NCI-H446 treated with DMSO at 0.1 percent for 48 hours (cell line): ENCODE measurements around the gene CDC42EP2.
A peak's percentile ranks its signal among the peaks of the same experiment; 100 is the strongest.

Source experiments
- DNase-seq: peaks from one replicate; lab custom pipeline; 2025; lab: John Stamatoyannopoulos, UW

CDC42EP2 gene, protein sequence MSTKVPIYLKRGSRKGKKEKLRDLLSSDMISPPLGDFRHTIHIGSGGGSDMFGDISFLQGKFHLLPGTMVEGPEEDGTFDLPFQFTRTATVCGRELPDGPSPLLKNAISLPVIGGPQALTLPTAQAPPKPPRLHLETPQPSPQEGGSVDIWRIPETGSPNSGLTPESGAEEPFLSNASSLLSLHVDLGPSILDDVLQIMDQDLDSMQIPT

DNA sequence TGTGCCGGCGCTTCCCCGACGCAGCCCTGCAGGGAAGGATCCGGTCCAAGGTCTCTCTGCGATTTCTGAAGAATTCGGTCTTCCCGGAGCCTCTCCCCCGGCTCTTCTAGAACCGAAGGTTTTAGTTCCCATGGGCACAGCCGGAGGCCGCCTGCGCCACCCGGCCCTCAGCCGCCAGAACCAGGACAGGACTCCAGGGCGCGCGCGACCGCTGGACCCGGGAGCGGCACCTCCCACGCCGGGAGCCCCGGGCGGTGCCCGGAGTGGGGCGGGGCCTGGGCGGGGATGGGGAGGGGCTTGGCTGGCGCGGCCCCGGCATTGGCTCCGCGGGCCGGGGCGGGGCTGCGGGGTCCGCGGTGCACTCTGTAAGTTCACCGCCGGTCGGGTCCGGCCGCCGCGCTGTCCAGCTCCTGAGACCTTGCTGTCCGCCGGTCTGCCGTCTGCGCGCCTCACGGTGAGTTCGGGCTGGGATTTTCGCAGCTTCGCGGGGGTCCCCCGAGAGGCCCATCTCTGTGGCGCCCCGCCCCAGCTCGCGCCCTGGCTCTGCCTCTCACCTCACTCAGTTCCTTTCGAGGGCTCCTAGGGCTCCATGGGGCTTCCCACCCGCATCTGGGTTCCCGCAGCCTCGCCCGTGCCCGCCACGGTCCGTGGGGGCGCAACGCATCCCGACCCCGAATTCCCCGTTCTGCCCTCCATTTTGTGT, at the start of gene CDC42EP2:
TSS of gene CDC42EP2 (plus strand) at position 366 of the 703 bp plus-strand sequence. CDS start 6,033 bp downstream, outside the sequence.
- peak; percentile 15 for DNase-seq

DNA sequence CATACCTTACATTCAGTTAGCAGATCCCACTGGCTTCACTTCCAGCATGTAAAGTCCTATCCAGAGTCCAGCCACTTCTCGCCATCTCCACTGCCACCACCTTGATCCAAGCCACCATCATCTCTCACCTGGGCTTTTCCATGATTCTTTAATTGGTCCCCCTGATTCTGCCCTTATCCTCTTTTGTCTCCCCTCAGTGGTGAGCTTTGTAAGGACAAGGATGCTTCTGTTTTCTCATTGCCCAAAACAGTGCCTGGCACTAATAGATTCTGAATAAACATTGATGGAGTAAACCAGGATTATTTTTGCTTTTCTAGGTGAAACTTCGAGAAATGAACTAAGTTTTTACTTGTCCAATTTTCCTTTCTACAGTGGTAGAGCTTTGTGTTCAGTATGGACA, 48.5 kb upstream of the CDC42EP2 start:
- DNase-seq, result no peak

DNA sequence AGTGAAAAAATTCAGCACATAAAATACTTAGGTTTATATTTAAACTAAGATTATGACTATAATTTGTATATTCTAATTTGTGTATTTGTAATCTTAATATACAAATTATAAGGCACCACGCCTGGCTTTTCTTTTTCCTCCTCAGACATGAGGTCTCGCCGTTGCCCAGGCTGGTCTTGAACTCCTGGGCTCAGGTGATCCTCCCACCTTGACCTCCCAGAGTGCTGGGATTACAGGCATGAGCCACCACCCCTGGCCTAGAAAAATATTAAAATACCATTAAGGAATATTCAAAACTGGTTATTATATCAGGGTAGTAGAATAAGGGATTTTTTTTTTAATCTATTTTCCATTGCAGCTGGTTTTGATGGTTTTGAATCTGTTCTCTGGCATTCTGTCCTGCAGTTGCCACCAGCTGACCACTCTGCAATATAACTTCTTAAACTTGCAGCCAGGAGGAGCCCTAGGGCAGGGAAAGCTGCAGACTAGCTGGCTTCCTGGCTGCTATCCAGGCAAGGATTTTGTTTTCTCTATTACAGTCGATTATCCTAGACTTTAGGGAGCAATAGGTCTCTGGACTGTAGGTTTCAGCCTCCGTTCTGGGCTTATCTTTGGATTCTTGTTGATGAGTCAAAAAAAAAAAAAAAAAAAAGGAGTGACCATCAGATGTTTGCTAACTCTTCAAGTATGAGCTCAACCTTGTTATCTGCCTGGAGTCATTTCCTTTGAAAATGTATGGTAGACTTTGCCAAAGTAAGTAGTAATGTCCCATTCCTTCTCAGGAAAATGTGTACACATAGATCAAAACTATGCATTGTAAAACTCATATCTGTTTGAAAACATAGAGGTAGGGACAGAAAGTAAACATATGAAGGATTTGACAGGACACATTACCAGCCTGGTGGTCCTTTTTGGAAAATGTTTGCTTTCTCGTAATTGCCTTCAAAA, 39.7 kb upstream of the CDC42EP2 start:
- peak; percentile 30 for DNase-seq

DNA sequence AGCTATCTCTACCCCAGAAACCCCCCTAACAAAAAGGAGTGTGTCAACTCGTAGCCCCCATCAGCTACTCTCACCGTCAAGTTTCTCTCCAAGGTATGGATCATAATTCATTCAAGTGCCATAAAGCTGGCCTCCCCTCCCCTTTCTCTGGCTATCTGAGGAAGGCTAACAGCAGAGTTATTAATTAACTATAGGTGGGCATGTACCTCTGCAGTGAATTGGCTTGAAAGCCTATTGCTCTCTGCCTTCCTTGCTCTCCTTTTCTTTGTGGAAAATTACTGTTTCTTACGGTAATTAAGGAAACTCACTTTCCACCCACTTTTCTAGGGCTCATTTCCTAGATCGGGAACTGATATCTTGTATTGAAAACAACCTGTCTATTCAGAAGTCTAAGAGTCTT, 38.8 kb upstream of the CDC42EP2 start:
- DNase-seq, result no peak

DNA sequence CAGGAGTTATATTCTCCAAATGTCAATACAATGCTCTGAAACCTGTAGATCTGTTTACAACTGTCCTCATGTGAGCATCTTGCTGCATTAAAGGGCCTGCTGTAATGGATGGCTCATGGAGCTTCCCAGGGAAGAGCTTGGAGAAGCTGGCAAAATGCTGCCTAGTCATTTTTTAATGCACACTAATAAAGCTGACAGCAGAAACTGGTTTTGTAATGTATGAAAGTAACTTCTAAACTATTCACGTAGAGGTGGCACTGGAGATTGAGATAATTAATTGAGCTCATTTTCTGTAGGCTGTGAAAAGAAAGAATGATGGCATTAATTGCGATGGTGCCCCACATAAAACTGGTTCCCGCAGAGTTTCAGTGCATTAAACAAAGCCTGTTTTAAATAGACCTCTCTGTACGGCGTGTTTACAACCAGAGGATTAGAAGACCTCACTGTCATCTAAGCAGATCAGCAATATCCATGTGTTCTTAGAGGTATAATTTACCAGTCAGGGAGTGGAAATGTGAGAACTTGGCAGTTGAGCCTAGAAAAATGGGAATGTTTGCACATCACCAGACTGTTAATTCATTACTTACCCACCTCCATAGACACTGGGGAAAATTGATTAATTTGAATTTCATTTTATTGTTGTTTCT, 36.9 kb upstream of the CDC42EP2 start:
- no peak for DNase-seq

DNA sequence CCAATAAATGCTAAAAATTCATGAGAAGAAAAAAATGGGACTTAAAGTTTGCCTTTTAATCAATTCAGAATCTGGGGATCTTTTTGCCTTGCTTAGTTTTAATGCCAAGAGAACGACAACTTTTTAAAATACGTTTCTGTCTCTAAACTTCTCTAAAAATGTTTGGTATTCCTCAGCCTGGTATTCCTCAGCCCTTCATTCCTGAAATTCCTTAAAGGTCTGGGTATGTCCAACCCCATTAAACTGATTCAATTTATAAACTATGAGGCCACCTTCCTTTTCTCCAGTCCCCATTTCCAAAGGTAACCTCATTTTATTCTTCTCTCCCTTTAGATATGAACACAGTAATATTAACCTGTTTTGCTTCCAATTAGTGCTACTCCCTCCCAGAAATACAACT, 36.3 kb upstream of the CDC42EP2 start:
- no peak for DNase-seq

DNA sequence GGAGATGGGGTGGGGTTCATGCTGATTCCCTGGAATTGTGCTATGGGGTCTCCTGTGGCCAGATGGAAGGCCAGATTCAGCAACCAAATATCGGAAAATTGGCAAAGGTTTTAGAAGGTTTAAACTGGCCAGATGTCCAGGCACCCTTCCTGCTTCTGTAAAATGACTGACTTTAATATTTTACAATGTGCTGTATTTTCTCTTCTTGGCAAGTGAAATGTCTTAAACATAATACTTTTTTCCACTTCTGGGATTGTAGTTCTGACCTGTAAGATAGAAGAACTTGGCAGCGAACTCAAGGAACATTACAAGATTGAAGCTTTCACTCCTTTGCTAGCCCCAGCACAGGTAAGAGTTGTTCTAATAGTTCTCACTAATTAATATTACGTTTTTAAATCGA, 35.4 kb upstream of the CDC42EP2 start:
- no peak for DNase-seq

DNA sequence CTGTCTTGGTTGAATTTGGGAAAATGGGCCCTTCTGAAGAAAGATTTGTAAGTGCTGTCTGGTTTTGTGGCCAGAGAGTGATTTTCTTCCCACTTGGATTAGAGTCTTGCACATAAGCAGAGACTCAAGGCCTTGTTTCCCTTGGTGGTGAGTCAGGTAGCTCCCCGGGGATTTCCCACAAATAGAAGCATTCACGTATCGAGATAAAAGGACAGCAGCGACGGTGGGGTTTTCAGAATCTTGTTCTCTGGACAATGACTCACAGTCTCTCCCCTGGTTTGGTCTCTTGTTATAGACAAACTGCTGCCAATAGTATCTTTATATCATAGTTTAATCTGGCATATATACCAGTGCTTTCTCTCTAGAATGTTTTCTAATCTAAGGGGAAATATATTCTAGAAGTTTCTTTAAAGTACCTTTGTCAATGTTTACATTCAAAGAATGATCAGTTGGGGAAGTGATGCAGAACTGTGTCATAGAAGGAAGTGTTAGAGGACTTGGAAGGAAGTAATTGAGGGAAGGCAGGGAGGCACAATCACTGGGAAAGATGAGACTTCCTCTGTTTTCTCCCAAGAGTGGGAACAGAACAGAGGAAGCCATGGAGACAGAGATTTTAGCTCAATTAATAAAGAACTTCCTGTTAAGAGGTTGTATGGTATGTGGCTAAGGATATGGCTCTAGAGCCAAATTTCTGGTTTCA, 34.8 kb upstream of the CDC42EP2 start:
- no peak for DNase-seq

DNA sequence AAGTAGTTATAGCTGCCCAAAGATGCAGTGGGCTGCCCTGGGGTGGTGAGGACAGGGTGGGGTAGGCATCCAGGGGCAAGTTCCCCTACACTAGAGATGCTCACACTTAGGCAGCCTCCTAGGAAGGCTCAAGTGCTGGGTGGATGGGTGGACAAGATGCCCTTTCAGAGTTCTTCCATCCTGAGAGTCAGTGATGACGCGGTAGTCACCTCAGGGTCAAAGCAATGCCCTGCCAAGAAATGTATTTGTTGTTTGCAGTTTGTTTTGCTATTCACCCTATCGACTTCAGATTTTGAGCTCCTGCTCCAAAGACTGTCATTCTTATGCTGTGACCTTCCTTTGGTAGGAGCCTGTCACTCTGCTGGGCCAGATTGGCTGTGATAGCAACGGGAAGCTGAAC, 34.0 kb upstream of the CDC42EP2 start:
- DNase-seq, result no peak

DNA sequence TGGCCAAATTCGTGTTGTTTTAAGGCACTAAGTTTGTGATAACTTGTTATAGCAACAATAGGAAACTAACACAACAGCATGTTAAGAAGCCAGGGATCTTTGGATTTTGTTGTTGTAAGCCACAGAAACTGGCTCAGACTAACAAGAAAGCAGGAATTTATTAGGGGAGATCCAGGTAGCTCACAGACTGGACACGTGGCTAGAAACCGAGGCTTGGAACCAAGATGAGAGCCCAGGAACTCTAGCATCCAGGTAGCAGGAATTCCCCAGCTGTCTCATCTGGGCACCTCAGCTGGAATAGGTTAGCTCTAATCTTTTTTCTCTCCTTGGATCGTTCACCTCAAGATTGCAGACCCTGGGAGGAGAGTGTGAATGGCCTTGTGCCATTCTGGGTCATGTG, 28.0 kb upstream of the CDC42EP2 start:
- DNase-seq, result no peak

DNA sequence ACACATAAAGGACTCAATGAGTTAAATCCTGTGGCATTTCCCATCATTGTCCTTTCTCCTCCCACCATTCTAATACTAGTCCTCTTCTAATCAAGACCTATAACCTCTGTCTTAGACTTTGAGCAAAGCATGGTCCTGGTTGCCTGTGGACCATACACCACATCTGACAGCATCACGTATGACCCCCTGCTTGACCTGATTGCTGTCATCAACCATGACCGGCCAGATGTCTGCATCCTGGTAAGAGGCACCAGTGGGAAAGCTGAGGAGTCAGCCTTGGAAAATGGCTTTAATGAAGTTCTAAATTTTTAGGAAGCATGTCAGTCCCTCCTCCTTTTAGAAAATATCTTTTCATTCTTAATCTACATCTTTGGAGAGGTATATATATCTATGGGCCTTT, 27.1 kb upstream of the CDC42EP2 start:
- no peak for DNase-seq

DNA sequence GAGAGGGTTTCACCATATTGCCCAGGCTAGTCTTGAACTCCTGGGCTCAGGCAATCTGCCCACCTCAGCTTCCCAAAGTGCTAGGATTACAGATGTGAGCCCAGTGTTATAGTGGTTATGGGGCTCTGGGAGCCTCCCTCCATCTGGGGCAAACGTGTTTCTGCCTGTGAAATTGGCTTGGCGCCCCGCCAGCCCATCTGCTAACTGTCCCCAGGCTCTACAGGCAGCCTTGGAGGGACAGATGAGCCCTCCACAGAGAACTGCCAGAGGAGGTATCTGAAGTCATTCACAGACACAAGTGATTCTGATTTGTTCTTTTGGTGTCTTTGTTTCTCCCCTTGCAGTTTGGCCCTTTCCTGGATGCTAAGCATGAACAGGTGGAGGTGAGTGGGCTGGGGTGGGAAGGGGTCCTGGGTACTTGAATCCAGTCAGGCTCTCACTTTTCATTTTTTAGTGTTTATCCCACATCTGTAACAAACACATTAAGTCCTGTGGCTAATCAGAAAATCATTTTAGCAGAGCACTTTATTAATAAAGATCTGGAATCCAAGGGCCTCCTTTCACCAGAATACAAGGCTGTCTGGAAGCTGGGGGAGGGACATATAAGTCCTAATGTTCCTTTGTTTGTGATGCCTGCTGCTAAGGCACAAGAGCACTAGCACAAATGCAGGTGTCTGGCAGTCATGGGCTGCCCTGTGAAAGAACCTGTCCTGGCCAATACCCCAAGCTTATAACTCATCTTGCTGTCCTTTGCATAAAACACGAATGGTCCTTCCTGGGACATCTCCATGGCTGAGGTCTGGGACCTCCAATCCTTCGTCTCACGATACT, 25.7 kb upstream of the CDC42EP2 start:
- DNase-seq, result peak; percentile 65

DNA sequence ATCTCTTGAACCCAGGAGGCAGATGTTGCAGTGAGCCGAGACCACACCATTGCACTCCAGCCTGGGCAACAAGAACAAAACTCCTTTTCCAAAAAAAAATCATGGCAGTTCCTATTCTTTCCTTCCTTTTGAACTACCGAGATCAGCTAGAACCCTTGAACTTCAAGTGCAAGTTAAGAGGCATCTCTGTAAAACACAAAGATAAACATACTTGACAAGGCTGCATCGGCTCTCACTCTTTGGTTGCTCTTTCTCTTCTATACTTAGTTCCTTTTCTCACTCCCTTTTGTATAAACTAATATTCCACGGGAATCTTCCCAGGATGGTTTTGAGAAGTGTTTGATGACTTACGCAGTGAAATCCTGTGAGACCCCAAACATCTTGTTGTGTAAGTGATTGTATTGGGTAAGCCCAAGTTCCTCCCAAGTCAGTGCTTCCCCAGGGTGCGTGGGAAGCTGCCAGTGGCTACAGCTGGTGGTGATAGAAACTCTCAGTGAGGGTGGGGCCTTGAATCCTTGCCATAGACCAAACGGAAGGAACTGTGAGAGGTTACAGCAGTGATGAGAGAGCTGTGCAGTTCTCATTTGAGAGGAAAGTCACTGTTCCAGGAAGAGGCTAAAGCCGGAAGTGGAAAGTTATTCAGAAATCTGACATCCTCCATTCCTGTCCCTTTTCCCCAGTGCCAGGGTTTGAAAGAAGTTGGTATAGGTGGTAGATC, 24.1 kb upstream of the CDC42EP2 start:
- no peak for DNase-seq

DNA sequence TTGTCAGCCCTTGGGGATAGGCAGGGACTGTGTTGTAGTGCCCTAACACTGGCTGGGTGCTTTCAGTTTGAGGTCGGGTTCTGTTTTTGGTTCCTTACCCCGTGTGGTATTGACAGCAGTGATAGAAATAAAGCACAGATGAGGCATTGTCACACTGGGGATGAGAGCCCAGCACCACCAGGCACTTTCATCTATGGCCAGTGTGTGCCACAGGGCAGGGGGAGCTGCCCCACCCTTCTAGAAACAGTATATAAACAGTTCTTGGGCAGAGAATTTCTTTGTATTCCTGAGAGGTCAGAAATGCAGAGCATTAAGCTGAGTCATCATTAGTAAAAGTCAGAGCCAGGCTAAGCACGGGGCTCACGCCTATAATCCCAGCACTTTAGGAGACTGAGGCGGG, 23.1 kb upstream of the CDC42EP2 start:
- DNase-seq, result no peak

DNA sequence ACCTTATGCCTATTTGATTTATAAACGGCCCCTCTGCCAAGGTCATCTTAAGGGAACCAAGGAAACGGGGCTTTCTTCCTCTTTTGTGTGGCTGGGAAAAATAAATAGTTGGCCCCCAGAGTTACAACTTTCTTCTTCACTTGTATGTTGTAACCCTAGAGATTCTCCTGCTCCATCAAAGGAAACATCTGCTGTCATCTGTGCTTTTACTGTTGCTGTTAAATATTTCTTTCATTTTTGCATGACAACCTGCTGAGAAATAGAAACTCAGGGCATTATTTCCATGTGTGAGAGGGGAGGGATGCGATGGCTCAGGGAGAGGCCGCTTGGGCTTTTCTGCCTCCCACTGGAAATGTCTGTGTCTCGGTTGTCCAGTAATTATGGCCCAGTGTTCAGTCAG, 21.8 kb upstream of the CDC42EP2 start:
- DNase-seq, result no peak

DNA sequence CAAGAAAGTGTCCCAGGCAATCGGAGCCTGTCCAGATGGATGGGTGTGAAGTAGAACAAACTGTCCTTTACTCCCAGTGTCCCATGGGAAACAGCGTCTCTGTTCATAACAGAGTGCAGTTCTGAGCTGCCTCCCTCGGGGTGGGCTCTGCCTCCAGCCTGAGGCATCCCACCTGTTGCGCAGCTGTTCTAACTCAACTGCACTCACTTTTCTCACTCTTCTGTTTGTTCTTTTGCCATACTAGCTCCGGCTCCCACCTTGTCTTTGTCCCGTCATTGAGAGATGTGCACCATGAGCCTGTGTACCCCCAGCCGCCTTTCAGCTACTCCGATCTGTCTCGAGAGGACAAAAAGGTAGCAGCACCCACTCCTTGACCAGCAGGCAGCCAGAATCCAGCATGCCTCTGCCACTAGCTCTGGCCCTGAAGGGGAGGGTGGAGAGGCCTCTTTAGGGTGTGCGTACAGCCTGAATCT, 20.7 kb upstream of the CDC42EP2 start:
- no peak for DNase-seq

DNA sequence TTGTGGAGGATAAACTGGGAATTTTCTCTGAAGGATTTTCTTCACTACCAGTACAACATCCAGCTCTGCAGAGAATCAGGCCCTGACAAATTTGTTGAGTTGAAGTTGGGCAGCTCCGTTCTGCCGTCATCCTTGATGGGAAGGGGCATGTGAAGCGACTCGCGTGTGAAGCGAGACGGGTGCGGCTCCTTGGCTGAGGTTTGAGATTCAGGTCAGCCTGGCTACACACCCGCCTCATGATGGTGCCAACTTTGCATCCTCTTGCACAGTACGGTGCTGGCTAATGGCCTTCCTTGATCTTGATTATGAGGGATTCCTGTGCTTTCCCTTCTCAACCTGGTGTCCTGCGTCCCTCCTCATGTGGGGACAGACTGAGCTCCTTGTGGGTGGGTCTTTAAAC, 19.7 kb upstream of the CDC42EP2 start:
- DNase-seq, result no peak

DNA sequence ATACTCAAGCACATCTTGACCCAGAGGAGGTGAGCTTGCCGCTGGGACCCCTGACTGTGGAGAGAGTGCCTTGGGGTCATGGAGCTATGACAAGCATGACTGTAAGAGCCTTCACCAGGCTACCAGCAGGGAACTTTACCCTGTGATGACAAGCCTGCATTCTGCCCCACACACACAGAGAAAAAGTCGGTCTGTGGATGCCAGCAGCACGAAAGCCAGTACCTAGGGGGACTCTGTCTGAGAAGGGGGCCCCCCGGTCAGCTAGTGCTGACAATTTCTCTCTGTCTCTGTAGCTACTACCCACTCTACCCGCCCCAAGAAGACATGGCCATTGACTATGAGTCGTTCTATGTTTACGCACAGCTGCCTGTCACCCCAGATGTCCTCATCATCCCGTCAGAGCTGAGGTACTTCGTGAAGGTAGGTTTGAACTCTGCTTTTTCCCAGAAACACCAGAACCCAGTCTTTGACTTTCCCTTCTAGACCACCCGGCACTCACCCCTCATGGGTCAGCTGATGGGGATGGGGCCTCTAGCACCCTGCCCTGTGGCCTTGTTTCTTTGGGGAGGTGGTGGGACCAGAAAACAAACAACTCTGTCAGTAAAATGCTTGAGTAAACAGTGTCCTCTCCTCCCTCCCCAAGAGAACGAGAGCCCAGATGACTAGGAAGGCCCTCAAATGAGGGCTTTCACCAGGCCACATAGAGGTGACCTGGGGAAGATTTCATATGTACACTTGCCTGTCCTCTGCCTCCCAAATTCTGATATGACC, 18.9 kb upstream of the CDC42EP2 start:
- no peak for DNase-seq

DNA sequence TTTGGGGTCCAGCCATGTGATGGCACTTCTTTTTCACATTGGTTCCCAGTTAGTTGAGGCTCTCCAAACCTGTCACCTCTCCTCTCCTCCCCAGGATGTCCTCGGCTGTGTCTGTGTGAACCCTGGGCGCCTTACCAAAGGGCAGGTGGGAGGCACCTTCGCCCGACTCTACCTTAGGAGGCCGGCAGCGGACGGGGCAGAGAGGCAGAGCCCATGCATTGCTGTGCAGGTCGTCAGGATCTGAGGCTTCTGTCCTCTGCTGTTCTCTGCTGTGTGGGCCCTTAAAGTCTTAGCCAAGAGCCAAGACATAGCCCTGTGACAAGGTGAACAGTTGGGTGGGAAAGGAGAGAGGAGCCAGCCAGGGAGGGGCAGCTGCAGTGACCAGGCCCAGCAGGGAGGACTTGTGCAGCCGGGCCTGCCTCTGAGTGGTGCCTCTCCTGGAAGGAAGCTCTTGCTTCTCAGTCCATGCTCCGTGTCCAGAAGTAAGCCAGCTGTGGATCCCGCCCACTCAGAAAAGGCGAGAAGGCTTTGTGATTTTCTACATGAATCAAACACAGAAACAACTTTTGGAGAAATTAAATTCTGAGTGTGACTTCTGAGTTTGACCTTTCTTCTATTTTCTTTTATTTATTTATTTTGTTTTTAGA, 17.5 kb upstream of the CDC42EP2 start:
- DNase-seq, result no peak
